Measurements from ENCODE around the gene ATF2. TPM values are rescaled to one million over a fixed set of nuclear protein-coding genes. Genes with fewer than 3 reads are reported as not detected.

ATF2 gene
- total and polyA plus RNA-seq, 2 of the 13 experiments (the other 11 are each of a cell fraction or from before 2014, with no cell fraction given): 91.6 to 95.1 TPM

GRCh38 chr2:175034716-175035115, 133.3 kb downstream of the ATF2 start (continued):
- TF ChIP-seq GPBP1L1 (CRISPR knock-in tag; IDR thresholded peaks at IDR 0.05) (no peak), ZNF101 (CRISPR knock-in tag; IDR thresholded peaks at IDR 0.05; ENCODE audit: borderline replicate concordance, low read depth) (no peak), ZNF703 (CRISPR knock-in tag; IDR thresholded peaks at IDR 0.05; ENCODE audit: borderline replicate concordance) (no peak), TRIM24 (CRISPR knock-in tag; IDR thresholded peaks at IDR 0.05) (no peak), ZBTB44 (CRISPR knock-in tag; IDR thresholded peaks at IDR 0.05) (no peak), TSC22D2 (CRISPR knock-in tag; IDR thresholded peaks at IDR 0.05; ENCODE audit: borderline replicate concordance) (no peak), GMEB2 (CRISPR knock-in tag; IDR thresholded peaks at IDR 0.05; ENCODE audit: low read depth) (no peak)

Data from HepG2 (cell line).